DND-41 (cell line): Measurements from ENCODE around the gene P2RX5.

Experiments
- CTCF ChIP-seq: IDR thresholded peaks from 2 replicates; pipeline ENCODE4 v1.5.1; 2012; ENCODE audit warnings: borderline replicate concordance, low read length, moderate library complexity, mild to moderate bottlenecking; ENCODE audit not compliant: poor library complexity, severe bottlenecking; ENCODE audit errors: extremely low read depth
- EZH2 ChIP-seq: IDR thresholded peaks from 3 replicates; pipeline ENCODE4 v1.6.1; 2012; ENCODE audit warnings: borderline replicate concordance, low read depth, mild to moderate bottlenecking, moderate library complexity, low read length, inconsistent platforms; ENCODE audit not compliant: severe bottlenecking

- TF ChIP-seq CTCF (no peak), EZH2 (no peak)
These were observed 54.1 kb downstream of the P2RX5 start for GRCh38 chr17:3641717-3642486.
